HFFc6 (cell line): ENCODE data around the gene SEC24A. TPM values are rescaled to one million over a fixed set of nuclear protein-coding genes. Genes with fewer than 3 reads are reported as not detected.
"Not testable (repeated sequence)": the region's sequence is repeated elsewhere in the genome, so short reads cannot be mapped to it uniquely, and the experiment has no call there.

Source experiments
- DNase-seq: peaks from one replicate; pipeline ENCODE4 v3.0.0-alpha.2; 2018
- H3K27ac Mint-ChIP-seq: 2 replicates; pipeline ENCODE4 v1.8.0; 2020; ENCODE audit warnings: mild to moderate bottlenecking, mixed read lengths
- H3K27me3 Mint-ChIP-seq: 2 replicates; pipeline ENCODE4 v1.8.0; 2021; ENCODE audit warnings: mild to moderate bottlenecking, moderate library complexity, mixed read lengths; ENCODE audit not compliant: insufficient read depth
- H3K36me3 Mint-ChIP-seq: 2 replicates; pipeline ENCODE4 v1.8.0; 2021; ENCODE audit warnings: low read depth, mixed read lengths
- H3K4me1 Mint-ChIP-seq: 2 replicates; pipeline ENCODE4 v1.8.0; 2020; ENCODE audit warnings: low read depth, mixed read lengths
- H3K4me3 Mint-ChIP-seq: 2 replicates; pipeline ENCODE4 v1.8.0; 2020; ENCODE audit warnings: mild to moderate bottlenecking, moderate library complexity, mixed read lengths
- H3K9me3 Mint-ChIP-seq: 2 replicates; pipeline ENCODE4 v1.8.0; 2020; ENCODE audit warnings: mild to moderate bottlenecking, mixed read lengths
- total RNA-seq, 6 experiments: library from RNA; stranded (reverse); fragmentation: NEBNext Ultra II Directional; extraction: Animal tissue kit (Norgen Biotek cat#: 25700); gene quantifications; 2 replicates in 1 of 6; 3 replicates in 5 of 6; pipeline ENCODE4 v1.2.3, GENCODE V29; 2021
- TF ChIP-seq, protein P1 (sequence below): fragments of 200-600 bp; sonication (generic); IDR thresholded peaks from 2 replicates; pipeline ENCODE4 v1.5.0; 2021; ENCODE audit warnings: antibody characterized with exemption, mild to moderate bottlenecking

The SEC24A gene
- total RNA-seq, 6 experiments from 2014 or later: 37.3 to 45.5 (median 42.2) TPM

DNA sequence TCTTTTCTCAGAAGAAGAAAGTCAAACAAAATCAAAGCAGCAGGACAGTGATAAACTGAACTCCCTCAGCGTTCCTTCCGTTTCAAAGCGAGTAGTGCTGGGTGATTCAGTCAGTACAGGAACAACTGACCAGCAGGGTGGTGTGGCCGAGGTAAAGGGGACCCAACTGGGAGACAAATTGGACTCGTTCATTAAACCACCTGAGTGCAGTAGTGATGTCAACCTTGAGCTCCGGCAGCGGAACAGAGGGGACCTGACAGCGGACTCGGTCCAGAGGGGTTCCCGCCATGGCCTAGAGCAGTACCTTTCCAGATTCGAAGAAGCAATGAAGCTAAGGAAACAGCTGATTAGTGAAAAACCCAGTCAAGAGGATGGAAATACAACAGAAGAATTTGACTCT is 92.5 kb downstream of the SEC24A start:
- TF ChIP-seq, protein P1, sequence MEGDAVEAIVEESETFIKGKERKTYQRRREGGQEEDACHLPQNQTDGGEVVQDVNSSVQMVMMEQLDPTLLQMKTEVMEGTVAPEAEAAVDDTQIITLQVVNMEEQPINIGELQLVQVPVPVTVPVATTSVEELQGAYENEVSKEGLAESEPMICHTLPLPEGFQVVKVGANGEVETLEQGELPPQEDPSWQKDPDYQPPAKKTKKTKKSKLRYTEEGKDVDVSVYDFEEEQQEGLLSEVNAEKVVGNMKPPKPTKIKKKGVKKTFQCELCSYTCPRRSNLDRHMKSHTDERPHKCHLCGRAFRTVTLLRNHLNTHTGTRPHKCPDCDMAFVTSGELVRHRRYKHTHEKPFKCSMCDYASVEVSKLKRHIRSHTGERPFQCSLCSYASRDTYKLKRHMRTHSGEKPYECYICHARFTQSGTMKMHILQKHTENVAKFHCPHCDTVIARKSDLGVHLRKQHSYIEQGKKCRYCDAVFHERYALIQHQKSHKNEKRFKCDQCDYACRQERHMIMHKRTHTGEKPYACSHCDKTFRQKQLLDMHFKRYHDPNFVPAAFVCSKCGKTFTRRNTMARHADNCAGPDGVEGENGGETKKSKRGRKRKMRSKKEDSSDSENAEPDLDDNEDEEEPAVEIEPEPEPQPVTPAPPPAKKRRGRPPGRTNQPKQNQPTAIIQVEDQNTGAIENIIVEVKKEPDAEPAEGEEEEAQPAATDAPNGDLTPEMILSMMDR: no peak
- H3K4me3 Mint-ChIP-seq: no peak overlapping the region
- H3K27ac Mint-ChIP-seq: no peak overlapping the region
- peaks cover 2% of the 10 kb centered on the region for H3K27me3 Mint-ChIP-seq
- DNase-seq: no peak
- H3K4me1 Mint-ChIP-seq: peaks cover 14% of the 10 kb centered on the region
- no peaks in the 10 kb centered on the region for H3K9me3 Mint-ChIP-seq
- peaks cover 16% of the 10 kb centered on the region; the same call in 1 of the 2 replicates for H3K36me3 Mint-ChIP-seq

DNA sequence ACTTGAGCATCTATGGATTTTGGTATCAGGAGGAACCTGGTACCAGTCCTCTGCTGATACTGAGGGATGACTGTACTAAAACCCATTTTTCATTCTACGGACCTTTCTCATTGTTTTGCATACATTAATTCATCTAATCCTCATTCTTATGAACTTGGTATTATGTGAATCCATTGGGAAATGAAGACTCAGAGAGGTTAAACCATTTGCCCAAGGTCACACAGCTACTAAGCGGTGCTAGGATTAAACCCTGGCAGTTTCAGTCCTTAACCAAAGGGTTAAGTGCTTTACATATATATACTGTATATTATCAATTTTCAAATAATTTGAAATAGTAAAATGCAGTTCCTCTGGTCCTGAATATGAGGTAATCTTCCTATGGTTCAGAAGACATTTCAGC is 93.5 kb downstream of the SEC24A start:
- H3K4me3 Mint-ChIP-seq: no peak overlapping the region
- DNase-seq: no peak
- TF ChIP-seq, protein P1: no peak
- H3K9me3 Mint-ChIP-seq: no peaks in the 10 kb centered on the region
- peaks cover 16% of the 10 kb centered on the region; the same call in 1 of the 2 replicates for H3K36me3 Mint-ChIP-seq
- peaks cover 2% of the 10 kb centered on the region for H3K27me3 Mint-ChIP-seq
- peaks cover 14% of the 10 kb centered on the region for H3K4me1 Mint-ChIP-seq
- no peak overlapping the region for H3K27ac Mint-ChIP-seq

DNA sequence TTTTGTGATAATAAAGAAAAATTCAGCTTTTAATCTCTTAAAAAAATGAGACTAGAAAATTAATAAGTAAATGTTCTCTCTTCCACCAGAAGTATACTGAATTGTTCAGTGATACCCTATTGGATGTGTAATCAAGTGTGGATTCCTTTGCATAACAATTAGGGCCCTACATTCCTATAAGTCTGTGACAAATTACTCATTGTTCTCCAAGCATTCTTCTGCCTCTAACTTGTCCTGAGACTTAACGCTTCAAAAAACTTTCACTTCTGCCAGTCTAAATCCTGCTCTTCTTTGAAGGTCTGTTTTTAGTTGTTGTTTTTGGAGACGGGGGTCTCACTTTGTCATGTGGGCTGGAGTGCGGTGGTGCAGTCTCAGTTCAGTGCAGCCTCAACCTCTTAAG is 100.8 kb downstream of the SEC24A start:
- peak overlapping the region; percentile 10; the same call in 1 of the 2 replicates for H3K27ac Mint-ChIP-seq
- no peak for DNase-seq
- H3K9me3 Mint-ChIP-seq: no peaks in the 10 kb centered on the region
- H3K27me3 Mint-ChIP-seq: no peaks in the 10 kb centered on the region
- no peak overlapping the region for H3K4me3 Mint-ChIP-seq
- no peaks in the 10 kb centered on the region; the same call in 1 of the 2 replicates for H3K36me3 Mint-ChIP-seq
- TF ChIP-seq, protein P1: no peak
- H3K4me1 Mint-ChIP-seq: peaks cover 5% of the 10 kb centered on the region; the same call in 1 of the 2 replicates

DNA sequence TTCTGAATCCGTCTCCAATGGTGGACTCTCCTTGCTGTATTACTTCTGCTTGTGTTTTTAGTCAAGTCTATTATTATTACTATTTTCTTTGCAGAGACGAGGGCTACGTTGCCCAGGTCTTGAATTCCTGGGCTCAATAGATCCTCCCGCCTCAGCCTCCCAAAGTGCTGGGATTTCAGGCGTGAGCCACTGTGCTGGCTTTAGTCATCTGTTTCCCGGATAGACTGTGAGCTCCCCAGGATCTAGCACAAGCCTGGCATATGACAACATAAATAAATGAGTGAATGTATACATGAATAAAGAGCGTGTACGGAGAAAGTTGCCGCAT is 109.6 kb downstream of the SEC24A start:
- Mint-ChIP-seq H3K4me3 (peak overlapping the region; percentile 100), H3K36me3 (0 out of 2 replicates have a peak, but pooled peaks cover 6% of the 10 kb centered on the region), H3K4me1 (peaks cover 23% of the 10 kb centered on the region), H3K27me3 (peaks cover 4% of the 10 kb centered on the region), H3K27ac (peak overlapping the region; percentile 94), H3K9me3 (no peaks in the 10 kb centered on the region)
- no peak for DNase-seq
- TF ChIP-seq, protein P1: no peak

DNA sequence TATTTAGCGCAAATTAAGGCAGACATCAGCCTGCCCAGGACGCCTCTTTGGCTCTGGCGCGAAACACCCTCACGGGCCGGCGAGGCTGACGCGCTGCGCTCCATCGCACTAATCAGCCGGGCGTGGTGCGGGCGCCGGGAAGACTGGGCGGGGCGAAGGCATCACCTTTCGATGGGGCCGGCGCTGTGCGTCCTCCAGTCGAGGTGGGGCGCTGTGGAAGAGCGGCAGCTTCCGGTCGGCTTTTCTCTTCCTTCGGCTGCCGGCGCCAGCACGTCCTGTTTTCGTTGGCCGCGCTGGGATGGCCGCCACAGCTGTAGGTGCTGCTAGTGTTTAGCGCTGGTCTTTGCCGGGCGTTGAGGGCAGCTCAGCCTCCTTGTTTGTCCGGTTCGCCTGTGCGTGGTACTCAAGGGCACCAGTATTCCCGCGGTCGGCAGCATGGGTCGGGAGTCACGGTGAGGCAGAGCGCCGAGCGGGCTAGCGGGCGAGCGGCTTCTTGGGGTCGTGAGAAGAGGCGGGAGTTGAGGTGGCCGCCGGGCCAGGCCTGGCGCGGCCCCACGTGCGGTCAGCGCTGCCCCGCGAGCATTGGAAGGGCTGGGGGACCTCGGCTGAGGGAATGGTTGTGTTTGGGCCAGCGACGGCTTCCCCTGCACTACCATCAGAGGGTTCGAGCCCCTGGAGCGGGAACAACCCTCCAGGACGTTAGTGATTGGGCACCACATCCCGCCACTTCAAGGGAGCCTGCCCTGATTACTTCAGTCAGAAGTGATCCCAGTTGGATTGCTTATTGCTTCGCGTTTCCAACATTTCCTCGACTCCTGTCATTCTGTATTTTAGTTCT is 110.1 kb downstream of the SEC24A start, which contains the start of gene DDX46:
Gene DDX46 (plus strand): TSS at position 276 of the 838 bp plus-strand sequence. CDS start 160 bp downstream, at position 436.
- 0 out of 2 replicates have a peak, but pooled peaks cover 6% of the 10 kb centered on the region for H3K36me3 Mint-ChIP-seq
- peak within 1 kb of the TSS; percentile 94 for H3K27ac Mint-ChIP-seq
- H3K9me3 Mint-ChIP-seq: no peaks in the 10 kb centered on the region
- TF ChIP-seq, protein P1: peak; percentile 80
- H3K27me3 Mint-ChIP-seq: peaks cover 4% of the 10 kb centered on the region
- peak; percentile 91 for DNase-seq
- peak within 1 kb of the TSS; percentile 100 for H3K4me3 Mint-ChIP-seq
- H3K4me1 Mint-ChIP-seq: peaks cover 23% of the 10 kb centered on the region

DNA sequence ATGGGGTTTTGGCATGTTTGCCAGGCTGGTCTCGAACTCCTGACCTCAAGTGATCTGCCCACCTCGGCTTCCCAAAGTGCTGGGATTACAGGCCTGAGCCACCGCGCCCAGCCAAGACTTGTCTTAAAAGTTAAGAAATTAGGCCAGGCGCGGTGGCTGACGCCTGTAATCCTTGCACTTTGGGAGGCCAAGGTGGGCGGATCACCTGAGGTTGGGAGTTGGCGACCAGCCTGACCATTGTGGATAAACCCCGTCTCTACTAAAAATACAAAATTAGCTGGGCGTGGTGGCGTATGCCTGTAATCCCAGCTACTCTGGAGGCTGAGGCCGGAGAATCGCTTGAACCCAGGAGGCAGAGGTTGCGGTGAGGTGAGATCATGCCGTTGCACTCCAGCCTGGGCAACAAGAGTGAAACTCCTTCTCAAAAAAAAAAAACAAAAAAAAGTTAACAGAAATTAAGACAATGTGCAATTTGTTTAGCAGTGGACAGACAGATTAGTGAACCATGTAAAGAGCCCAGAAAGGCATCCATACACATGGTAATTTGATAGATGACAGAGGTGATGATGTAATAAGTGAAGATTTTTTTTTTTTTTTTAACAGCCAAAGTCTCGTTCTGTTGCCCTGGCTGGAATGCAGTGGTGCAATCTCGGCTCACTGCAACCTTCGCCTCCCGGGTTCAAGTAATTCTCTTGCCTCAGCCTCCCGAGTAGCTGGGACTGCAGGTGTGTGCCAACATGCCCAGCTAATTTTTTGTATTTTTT is 119.1 kb downstream of the SEC24A start:
- H3K27ac Mint-ChIP-seq, DNase-seq, H3K9me3 Mint-ChIP-seq, H3K4me1 Mint-ChIP-seq, H3K4me3 Mint-ChIP-seq, H3K27me3 Mint-ChIP-seq: not testable (repeated sequence)
- H3K36me3 Mint-ChIP-seq: peaks cover 11% of the 10 kb centered on the region; the same call in 1 of the 2 replicates
